Type B pancreatic cell (in vitro differentiated cells): ENCODE results near the gene PABPN1L. TPM values are rescaled to one million over a fixed set of nuclear protein-coding genes. Genes with fewer than 3 reads are reported as not detected.
"Not testable (repeated sequence)": the region's sequence is repeated elsewhere in the genome, so short reads cannot be mapped to it uniquely, and the experiment has no call there.

ENCODE experiments used
- DNase-seq: peaks from one replicate; pipeline ENCODE4 v3.0.0; 2021; ENCODE audit warnings: mixed read lengths; ENCODE audit not compliant: unreplicated experiment; ENCODE audit errors: extremely low spot score
- H3K27ac Mint-ChIP-seq: 2 replicates; pipeline ENCODE4 v1.8.0; 2021; ENCODE audit warnings: mild to moderate bottlenecking, mixed read lengths
- H3K27me3 Mint-ChIP-seq: 2 replicates; pipeline ENCODE4 v1.8.0; 2021; ENCODE audit warnings: mixed read lengths
- H3K36me3 Mint-ChIP-seq: 2 replicates; pipeline ENCODE4 v1.8.0; 2021; ENCODE audit warnings: mixed read lengths
- H3K4me1 Mint-ChIP-seq: one replicate; pipeline ENCODE4 v1.8.0; 2021; ENCODE audit warnings: mixed read lengths; ENCODE audit not compliant: unreplicated experiment
- H3K4me3 Mint-ChIP-seq: 2 replicates; pipeline ENCODE4 v1.8.0; 2021; ENCODE audit warnings: mild to moderate bottlenecking, mixed read lengths
- H3K9me3 Mint-ChIP-seq: 2 replicates; pipeline ENCODE4 v1.8.0; 2021; ENCODE audit warnings: mixed read lengths
- total RNA-seq: library from RNA; stranded (reverse); gene quantifications from 2 replicates; pipeline ENCODE4 v1.2.1, GENCODE V29; 2021; ENCODE audit warnings: low replicate concordance
- TF ChIP-seq, protein P1 (sequence below): fragments of 200-600 bp; sonication (generic); conservative IDR thresholded peaks from 2 replicates; pipeline ENCODE4 v1.5.0; 2021; ENCODE audit warnings: antibody characterized with exemption, mild to moderate bottlenecking

Gene PABPN1L
- total RNA-seq, 1 donor from 2014 or later = not detected

DNA sequence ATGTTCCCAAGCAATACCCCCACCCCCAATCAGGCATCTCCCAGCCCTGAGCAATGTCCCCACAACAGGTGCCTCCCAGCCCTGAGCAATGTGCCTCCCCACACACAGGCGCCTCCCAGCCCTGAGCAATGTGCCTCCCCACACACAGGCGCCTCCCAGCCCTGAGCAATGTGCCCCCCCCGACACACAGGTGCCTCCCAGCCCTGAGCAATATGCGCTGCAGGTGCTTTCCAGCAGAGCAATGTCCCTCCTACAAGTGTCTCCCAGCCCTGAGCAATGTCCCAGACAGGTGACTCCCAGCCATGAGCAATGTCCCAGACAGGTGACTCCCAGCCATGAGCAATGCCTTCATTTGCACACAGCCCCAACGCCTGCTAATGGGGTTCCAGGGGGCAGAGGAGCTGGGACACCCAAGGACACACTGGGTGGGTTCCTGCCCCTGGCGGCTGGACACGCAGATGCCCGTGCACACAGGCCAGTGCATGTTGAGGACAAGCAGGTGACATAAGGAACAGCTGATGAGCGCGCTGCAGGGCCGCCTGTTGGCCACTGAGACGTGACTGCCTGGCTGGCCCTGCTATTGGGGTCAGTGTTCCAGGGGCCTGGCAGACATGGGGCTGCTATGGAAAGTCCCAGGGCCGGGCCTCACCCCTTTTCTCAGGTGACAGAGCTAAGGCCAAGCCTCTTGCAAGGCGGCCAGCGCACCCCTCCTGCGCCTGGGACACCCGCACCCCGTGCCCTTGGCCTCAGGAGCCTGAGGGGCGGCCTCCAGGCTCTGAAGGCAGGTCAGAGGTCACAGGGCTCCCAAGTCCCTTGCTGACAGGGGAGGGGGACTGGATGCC, 26.9 kb upstream of the PABPN1L start:
- Mint-ChIP-seq H3K27me3 (no peaks in the 10 kb centered on the region), H3K27ac (no peak overlapping the region), H3K9me3 (no peaks in the 10 kb centered on the region), H3K36me3 (no peaks in the 10 kb centered on the region), H3K4me3 (no peak overlapping the region), H3K4me1 (no peaks in the 10 kb centered on the region)
- TF ChIP-seq, protein P1, sequence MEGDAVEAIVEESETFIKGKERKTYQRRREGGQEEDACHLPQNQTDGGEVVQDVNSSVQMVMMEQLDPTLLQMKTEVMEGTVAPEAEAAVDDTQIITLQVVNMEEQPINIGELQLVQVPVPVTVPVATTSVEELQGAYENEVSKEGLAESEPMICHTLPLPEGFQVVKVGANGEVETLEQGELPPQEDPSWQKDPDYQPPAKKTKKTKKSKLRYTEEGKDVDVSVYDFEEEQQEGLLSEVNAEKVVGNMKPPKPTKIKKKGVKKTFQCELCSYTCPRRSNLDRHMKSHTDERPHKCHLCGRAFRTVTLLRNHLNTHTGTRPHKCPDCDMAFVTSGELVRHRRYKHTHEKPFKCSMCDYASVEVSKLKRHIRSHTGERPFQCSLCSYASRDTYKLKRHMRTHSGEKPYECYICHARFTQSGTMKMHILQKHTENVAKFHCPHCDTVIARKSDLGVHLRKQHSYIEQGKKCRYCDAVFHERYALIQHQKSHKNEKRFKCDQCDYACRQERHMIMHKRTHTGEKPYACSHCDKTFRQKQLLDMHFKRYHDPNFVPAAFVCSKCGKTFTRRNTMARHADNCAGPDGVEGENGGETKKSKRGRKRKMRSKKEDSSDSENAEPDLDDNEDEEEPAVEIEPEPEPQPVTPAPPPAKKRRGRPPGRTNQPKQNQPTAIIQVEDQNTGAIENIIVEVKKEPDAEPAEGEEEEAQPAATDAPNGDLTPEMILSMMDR = no peak
- no peak for DNase-seq

DNA sequence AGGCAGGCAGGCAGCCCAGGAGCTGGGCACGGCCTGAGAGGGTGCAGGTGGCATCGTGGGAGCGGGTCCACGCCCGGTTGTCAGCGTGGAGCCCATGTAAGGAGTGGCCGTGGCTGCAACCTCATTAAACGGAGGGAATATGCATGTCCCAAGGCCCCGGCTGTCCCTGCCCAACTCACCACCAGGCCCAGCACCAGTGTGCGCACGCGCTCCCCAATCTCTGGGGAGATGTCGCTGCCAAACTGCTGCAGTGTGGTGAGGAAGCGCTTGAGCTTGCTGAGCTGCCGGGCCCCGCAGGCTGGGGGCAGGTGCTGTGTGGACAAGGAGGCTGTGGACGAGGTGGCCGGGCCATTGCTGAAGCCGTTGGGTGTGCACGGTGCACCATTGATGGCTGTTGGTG, 25.6 kb upstream of the PABPN1L start:
- H3K36me3 Mint-ChIP-seq = no peaks in the 10 kb centered on the region
- H3K9me3 Mint-ChIP-seq = no peaks in the 10 kb centered on the region
- no peak overlapping the region for H3K4me3 Mint-ChIP-seq
- no peaks in the 10 kb centered on the region for H3K27me3 Mint-ChIP-seq
- H3K27ac Mint-ChIP-seq = no peak overlapping the region
- TF ChIP-seq, protein P1 = no peak
- H3K4me1 Mint-ChIP-seq = no peaks in the 10 kb centered on the region
- no peak for DNase-seq

DNA sequence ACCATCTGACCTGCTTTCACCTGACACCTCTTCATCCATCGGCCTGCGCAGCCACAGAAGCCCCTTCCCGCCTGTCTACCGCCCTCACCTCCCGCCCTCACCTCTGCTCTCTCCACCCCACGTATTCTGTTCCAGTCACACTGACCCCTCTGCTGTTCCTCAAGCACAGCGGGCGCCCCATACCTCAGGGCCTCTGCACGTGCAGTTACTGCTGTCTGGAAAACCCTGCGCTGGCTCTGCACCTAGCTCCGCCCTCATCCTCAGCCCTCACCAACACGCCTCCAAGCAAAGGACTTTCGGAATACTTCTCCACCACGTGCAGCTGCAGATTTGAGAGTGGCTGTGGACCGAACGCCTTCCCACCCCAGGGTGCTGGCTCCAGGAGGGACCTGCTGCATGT, 24.6 kb upstream of the PABPN1L start:
- Mint-ChIP-seq H3K4me3 (no peak overlapping the region), H3K9me3 (no peaks in the 10 kb centered on the region), H3K27ac (peak overlapping the region; percentile 29), H3K4me1 (no peaks in the 10 kb centered on the region), H3K36me3 (no peaks in the 10 kb centered on the region), H3K27me3 (no peaks in the 10 kb centered on the region)
- no peak for DNase-seq
- TF ChIP-seq, protein P1 = no peak

DNA sequence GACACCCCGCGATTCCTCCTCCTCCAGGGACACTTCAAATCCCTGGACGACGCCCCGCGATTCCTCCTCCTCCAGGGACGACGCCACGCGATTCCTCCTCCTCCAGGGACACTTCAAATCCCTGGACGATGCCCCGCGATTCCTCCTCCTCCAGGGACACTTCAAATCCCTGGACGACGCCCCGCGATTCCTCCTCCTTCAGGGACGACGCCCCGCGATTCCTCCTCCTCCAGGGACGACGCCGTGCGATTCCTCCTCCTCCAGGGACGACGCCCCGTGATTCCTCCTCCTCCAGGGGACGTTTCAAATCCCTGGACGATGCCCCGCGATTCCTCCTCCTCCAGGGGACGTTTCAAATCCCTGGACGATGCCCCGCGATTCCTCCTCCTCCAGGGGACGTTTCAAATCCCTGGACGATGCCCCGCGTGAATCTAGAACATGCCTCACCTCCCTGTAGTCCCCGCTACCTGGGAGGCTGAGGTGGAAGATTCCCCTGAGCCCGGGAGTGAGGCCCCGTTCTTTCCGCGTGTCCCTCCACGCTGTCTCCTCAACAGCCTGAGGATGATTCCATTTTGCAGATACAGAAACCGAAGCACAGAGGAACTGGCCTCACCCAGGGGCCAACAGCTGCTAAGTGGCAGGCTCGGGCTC, 23.4 kb upstream of the PABPN1L start:
- not testable (repeated sequence) for H3K4me3 Mint-ChIP-seq, H3K27me3 Mint-ChIP-seq, H3K27ac Mint-ChIP-seq, H3K9me3 Mint-ChIP-seq, H3K4me1 Mint-ChIP-seq, DNase-seq, H3K36me3 Mint-ChIP-seq

DNA sequence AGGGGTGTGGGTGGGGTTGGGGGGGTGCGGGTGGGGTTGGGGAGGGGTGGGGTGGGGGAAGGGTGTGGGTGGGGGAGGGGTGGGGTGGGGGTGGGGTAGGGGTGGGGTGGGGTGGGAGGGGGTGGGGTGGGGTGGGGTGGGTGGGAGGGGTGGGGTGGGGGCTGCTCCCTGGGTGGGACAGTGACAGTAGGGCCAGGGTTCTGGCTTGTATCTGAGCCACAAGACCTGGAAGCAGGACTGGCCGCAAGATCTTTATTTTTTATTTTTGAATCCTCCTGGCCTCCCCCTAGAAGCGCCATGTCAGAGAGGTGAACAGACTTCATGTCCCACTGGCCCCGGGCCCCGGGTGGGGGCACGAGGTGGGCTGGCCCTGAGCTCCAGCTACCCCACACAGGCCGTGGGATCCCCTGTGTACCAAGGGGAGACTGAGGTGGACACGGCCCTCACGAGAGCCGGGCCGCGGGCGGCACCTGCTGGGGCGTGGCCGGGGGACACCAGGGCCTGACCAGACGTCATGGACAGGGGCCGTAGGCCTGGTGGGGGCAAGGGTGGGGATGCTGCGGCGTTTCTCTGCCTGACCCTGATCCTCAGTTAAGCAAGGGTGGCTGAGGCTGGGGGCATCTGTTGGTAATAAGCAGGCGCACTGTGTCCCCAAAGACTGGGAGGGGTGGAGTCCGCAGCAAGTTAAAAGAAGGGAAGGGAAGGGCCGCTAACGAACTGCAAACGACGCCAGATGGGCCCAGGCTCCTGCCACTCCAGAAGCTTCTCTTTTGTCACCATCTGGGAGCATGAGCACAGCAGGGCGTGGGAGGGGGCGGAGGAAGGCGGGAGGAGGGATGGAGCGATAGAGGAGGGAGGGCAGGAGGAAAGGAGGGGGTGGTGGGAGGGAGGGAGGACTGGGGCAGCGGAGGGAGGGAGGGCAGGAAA, 22.3 kb upstream of the PABPN1L start:
- H3K4me3 Mint-ChIP-seq = no peak overlapping the region
- no peak overlapping the region for H3K27ac Mint-ChIP-seq
- no peak for DNase-seq
- no peaks in the 10 kb centered on the region for H3K4me1 Mint-ChIP-seq
- H3K36me3 Mint-ChIP-seq = no peaks in the 10 kb centered on the region
- TF ChIP-seq, protein P1 = no peak
- H3K9me3 Mint-ChIP-seq = no peaks in the 10 kb centered on the region
- H3K27me3 Mint-ChIP-seq = no peaks in the 10 kb centered on the region
